LNCaP clone FGC (cell line): ENCODE results near the gene ALG8.

ENCODE experiments used
- DNase-seq: peaks from one replicate; pipeline ENCODE4 v3.0.0-alpha.2; 2011; ENCODE audit warnings: low read depth
- H3K4me3 ChIP-seq: 2 replicates; pipeline ENCODE4 v1.5.1; 2011; ENCODE audit warnings: mild to moderate bottlenecking, low read depth, low read length, control low read depth
- CTCF ChIP-seq: IDR thresholded peaks from 2 replicates; pipeline ENCODE4 v1.5.1; 2012; ENCODE audit warnings: mild to moderate bottlenecking; ENCODE audit not compliant: control insufficient read depth, insufficient read depth; ENCODE audit errors: extremely low read depth

ALG8 gene

GRCh38 chr11:78149646-78150045 lies 10.2 kb upstream of the ALG8 start:
- no peak; the same call in 1 of the 2 replicates for TF ChIP-seq CTCF
- no peak for DNase-seq
- H3K4me3 ChIP-seq, result no peak overlapping the region

- no peak for TF ChIP-seq CTCF
- no peak for DNase-seq
These were observed 8.4 kb upstream of the ALG8 start for GRCh38 chr11:78147807-78148206.

GRCh38 chr11:78145511-78146025 lies 6.1 kb upstream of the ALG8 start:
- no peak overlapping the region for H3K4me3 ChIP-seq
- no peak for DNase-seq
- no peak for TF ChIP-seq CTCF

More at GRCh38 chr11:78147807-78148206, 8.4 kb upstream of the ALG8 start:
- H3K4me3 ChIP-seq, result no peak overlapping the region

- H3K4me3 ChIP-seq, result peak overlapping the region; percentile 72
- TF ChIP-seq CTCF, result no peak
- DNase-seq, result no peak
These were observed 1.1 kb upstream of the ALG8 start for GRCh38 chr11:78140392-78141077.

GRCh38 chr11:78138694-78139421 lies 568 bp downstream of the ALG8 start:
- TF ChIP-seq CTCF, result no peak
- peak overlapping the region; percentile 72 for H3K4me3 ChIP-seq
- DNase-seq, result no peak

- TF ChIP-seq CTCF, result no peak
- H3K4me3 ChIP-seq, result peak overlapping the region; percentile 72
These were observed 1.1 kb downstream of the ALG8 start for GRCh38 chr11:78138291-78138690.

GRCh38 chr11:78132475-78132874 lies 7.0 kb downstream of the ALG8 start:
- no peak overlapping the region for H3K4me3 ChIP-seq
- DNase-seq, result no peak
- TF ChIP-seq CTCF, result no peak

More at GRCh38 chr11:78138291-78138690, 1.1 kb downstream of the ALG8 start:
- no peak for DNase-seq
